GM19452 (cell line): ENCODE results near the gene SKA1.

Experiments used
- ATAC-seq: cut with Tn5 transposase; IDR thresholded peaks from one replicate; pipeline ENCODE4 v1.9.1; 2021; ENCODE audit not compliant: unreplicated experiment

Gene SKA1

GRCh38 chr18:50374753-50375391, at the start of gene SKA1:
Gene SKA1 (plus strand): TSS chr18:50375046. CDS start chr18:50375831, 785 bp downstream.
- ATAC-seq = peak; percentile 94

- ATAC-seq = no peak
Observed at GRCh38 chr18:50327983-50328382, 46.9 kb upstream of the SKA1 start.

GRCh38 chr18:50330176-50330575, 44.7 kb upstream of the SKA1 start:
- ATAC-seq = no peak

GRCh38 chr18:50331691-50332090, 43.2 kb upstream of the SKA1 start:
- no peak for ATAC-seq

- peak; percentile 77 for ATAC-seq
Observed at GRCh38 chr18:50334546-50335152, 40.2 kb upstream of the SKA1 start.

- ATAC-seq = no peak
Observed at GRCh38 chr18:50338122-50338521, 36.7 kb upstream of the SKA1 start.

- ATAC-seq = no peak
Observed at GRCh38 chr18:50338715-50339114, 36.1 kb upstream of the SKA1 start.

- ATAC-seq = no peak
Observed at GRCh38 chr18:50340078-50340477, 34.8 kb upstream of the SKA1 start.

GRCh38 chr18:50341443-50341842, 33.4 kb upstream of the SKA1 start:
- no peak for ATAC-seq

GRCh38 chr18:50350699-50351098, 24.1 kb upstream of the SKA1 start:
- no peak for ATAC-seq

- peak; percentile 81 for ATAC-seq
Observed at GRCh38 chr18:50356036-50356945, 18.6 kb upstream of the SKA1 start.

- no peak for ATAC-seq
Observed at GRCh38 chr18:50358844-50359243, 16.0 kb upstream of the SKA1 start.

- no peak for ATAC-seq
Observed at GRCh38 chr18:50359806-50360205, 15.0 kb upstream of the SKA1 start.

- no peak for ATAC-seq
Observed at GRCh38 chr18:50360611-50361010, 14.2 kb upstream of the SKA1 start.

GRCh38 chr18:50369672-50370071, 5.2 kb upstream of the SKA1 start:
- ATAC-seq = no peak

- no peak for ATAC-seq
Observed at GRCh38 chr18:50372743-50373142, 2.1 kb upstream of the SKA1 start.

- ATAC-seq = no peak
Observed at GRCh38 chr18:50373561-50374219, 1.2 kb upstream of the SKA1 start.

GRCh38 chr18:50374220-50374752, 560 bp upstream of the SKA1 start:
- ATAC-seq = no peak

GRCh38 chr18:50377061-50377798, 2.4 kb downstream of the SKA1 start:
- no peak for ATAC-seq

GRCh38 chr18:50388988-50389387, 14.1 kb downstream of the SKA1 start:
- ATAC-seq = no peak
